Right lobe of liver (tissue), 6 donors: Measurements from ENCODE around the gene TCF7. TPM values are rescaled to one million over a fixed set of nuclear protein-coding genes. Genes with fewer than 3 reads are reported as not detected.

Source experiments
- ATAC-seq, 4 donors: fragments of 200-7000 bp; cut with Tn5 transposase; one replicate each; pipeline ENCODE4 v1.9.1; 2020; ENCODE audit warnings: mild to moderate bottlenecking in 4 of 4, moderate library complexity in 4 of 4
- DNase-seq, 3 donors: peaks; one replicate each; pipeline ENCODE4 v3.0.0-alpha.2; 2020
- H3K27ac ChIP-seq, 3 donors: fragments of 200-600 bp; one replicate each; pipeline ENCODE4 v1.8.0; 2022
- H3K27me3 ChIP-seq, 2 donors: fragments of 200-600 bp; one replicate each; pipeline ENCODE4 v1.8.0; 2022
- H3K36me3 ChIP-seq, 4 donors: fragments of 200-600 bp; sonication (generic) in 1 of 4; one replicate each; pipeline versions ENCODE4 v1.5.1 to v1.8.0; 2017 to 2022; ENCODE audit warnings: control low read depth in 1 of 4
- H3K4me1 ChIP-seq, 4 donors: fragments of 200-600 bp; sonication (generic) in 1 of 4; one replicate each; pipeline versions ENCODE4 v1.5.1 to v1.8.0; 2017 to 2022; ENCODE audit warnings: control low read depth in 1 of 4
- H3K4me3 ChIP-seq, 3 donors: fragments of 200-600 bp; one replicate each; pipeline ENCODE4 v1.8.0; 2022
- H3K9me3 ChIP-seq, 4 donors: fragments of 200-600 bp; sonication (generic) in 1 of 4; one replicate each; pipeline versions ENCODE4 v1.5.1 to v1.8.0; 2017 to 2022; ENCODE audit warnings: control low read depth in 1 of 4
- POLR2A ChIP-seq: fragments of 450-650 bp; IDR thresholded peaks from one replicate; pipeline ENCODE4 v1.6.1; 2017; ENCODE audit warnings: antibody characterized with exemption, mild to moderate bottlenecking
- whole genome bisulfite sequencing: methylation state at CpG from one replicate; pipeline ENCODE4 v1.1.6; 2018; ENCODE audit warnings: low coverage, low lambda C conversion rate; ENCODE audit not compliant: insufficient coverage; ENCODE audit errors: missing lambda C conversion rate; 5-methylcytosine and 5-hydroxymethylcytosine counted together
- intact Hi-C, 2 donors: fragments of 100-400 bp; cut with DNase I; formaldehyde crosslinking; loops; one replicate each; pipeline versions ENCODE4 v1.11.2 to v1.14.1; 2022
- total RNA-seq, 6 experiments: library from RNA; depleted of rRNA in 2 of 6; stranded (reverse); fragments of >200 nt in 2 of 6; fragmentation: NEBNext Ultra II Directional in 3 of 6; extraction: Animal tissue kit (Norgen Biotek cat#: 25700) in 3 of 6; gene quantifications; one replicate each; pipeline versions ENCODE4 v1.1.0 to v1.2.4, GENCODE V29; 2016 to 2023
- TF ChIP-seq, protein P1 (sequence below), 4 donors: fragments of 200-600 bp in 3 of 4; fragments of 450-650 bp in 1 of 4; IDR thresholded peaks; one replicate each; pipeline versions ENCODE4 v1.5.1 to v1.8.0; 2016 to 2022; ENCODE audit warnings: antibody characterized with exemption in 4 of 4, mild to moderate bottlenecking in 2 of 4
- donor health status: DM: no; HTN: yes; CAD: no.
- donor health status: DM: no; HTN: no; CAD: no.
- donor health status: DM: no; HTN: no; CAD: no.
- donor health status: DM: no; HTN: yes; CAD: no.
- donor health status: DM: no; HTN: yes; CAD: no.

Gene TCF7
- total RNA-seq, 6 experiments from 2014 or later = 2.0 to 3.8 (median 2.7) TPM

DNA sequence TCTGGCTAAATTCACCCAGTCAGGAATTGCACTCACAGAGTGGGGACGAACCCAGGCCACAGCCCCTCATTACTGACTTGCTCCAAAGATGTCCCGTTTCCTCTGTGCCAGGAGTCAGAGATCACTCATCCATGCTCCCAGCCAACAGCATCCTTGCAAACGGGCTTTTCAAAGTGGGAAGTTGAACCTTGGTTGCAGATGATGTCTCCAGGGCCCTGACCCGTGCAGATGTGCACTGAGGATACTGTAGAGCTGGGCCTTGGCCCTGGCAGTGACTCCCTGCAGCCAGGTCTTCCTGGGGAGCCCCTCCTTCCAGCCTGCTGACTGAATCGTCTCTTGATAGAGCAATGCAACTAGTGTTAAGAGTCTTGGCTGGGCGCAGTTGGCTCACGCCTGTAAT lies 22.3 kb downstream of the TCF7 start:
- ATAC-seq = no peak
- TF ChIP-seq POLR2A = no peak
- TF ChIP-seq, protein P1, sequence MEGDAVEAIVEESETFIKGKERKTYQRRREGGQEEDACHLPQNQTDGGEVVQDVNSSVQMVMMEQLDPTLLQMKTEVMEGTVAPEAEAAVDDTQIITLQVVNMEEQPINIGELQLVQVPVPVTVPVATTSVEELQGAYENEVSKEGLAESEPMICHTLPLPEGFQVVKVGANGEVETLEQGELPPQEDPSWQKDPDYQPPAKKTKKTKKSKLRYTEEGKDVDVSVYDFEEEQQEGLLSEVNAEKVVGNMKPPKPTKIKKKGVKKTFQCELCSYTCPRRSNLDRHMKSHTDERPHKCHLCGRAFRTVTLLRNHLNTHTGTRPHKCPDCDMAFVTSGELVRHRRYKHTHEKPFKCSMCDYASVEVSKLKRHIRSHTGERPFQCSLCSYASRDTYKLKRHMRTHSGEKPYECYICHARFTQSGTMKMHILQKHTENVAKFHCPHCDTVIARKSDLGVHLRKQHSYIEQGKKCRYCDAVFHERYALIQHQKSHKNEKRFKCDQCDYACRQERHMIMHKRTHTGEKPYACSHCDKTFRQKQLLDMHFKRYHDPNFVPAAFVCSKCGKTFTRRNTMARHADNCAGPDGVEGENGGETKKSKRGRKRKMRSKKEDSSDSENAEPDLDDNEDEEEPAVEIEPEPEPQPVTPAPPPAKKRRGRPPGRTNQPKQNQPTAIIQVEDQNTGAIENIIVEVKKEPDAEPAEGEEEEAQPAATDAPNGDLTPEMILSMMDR (IDR thresholded peaks at IDR 0.05) = no peak
- intact Hi-C loops = no loop called here
- DNase-seq = peak in 1 of 3 donors; percentile 31
- no peaks in the 10 kb centered on the region for H3K27me3 ChIP-seq
- H3K4me1 ChIP-seq = no peaks in the 10 kb centered on the region
- no peak overlapping the region for H3K27ac ChIP-seq
- H3K4me3 ChIP-seq = no peak overlapping the region
- no peaks in the 10 kb centered on the region for H3K9me3 ChIP-seq
- peaks cover 0 to 4% (median 0%) of the 10 kb centered on the region in 4 donors for H3K36me3 ChIP-seq
- 100% methylated on average over 1 of the region's 7 CpGs for WGBS

GRCh38 chr5:134138416-134139376 lies 24.2 kb downstream of the TCF7 start:
- H3K9me3 ChIP-seq = no peaks in the 10 kb centered on the region
- H3K4me3 ChIP-seq = no peak overlapping the region
- WGBS = 100% methylated on average over 2 of the region's 3 CpGs
- H3K27ac ChIP-seq = no peak overlapping the region
- no peaks in the 10 kb centered on the region for H3K27me3 ChIP-seq
- H3K36me3 ChIP-seq = peaks cover 0 to 10% (median 0%) of the 10 kb centered on the region in 4 donors
- no peaks in the 10 kb centered on the region for H3K4me1 ChIP-seq
- no peak for ATAC-seq
- no peak for DNase-seq
- TF ChIP-seq, protein P1 (IDR thresholded peaks at IDR 0.05) = no peak
- no peak for TF ChIP-seq POLR2A
- intact Hi-C loops = no loop called here

DNA sequence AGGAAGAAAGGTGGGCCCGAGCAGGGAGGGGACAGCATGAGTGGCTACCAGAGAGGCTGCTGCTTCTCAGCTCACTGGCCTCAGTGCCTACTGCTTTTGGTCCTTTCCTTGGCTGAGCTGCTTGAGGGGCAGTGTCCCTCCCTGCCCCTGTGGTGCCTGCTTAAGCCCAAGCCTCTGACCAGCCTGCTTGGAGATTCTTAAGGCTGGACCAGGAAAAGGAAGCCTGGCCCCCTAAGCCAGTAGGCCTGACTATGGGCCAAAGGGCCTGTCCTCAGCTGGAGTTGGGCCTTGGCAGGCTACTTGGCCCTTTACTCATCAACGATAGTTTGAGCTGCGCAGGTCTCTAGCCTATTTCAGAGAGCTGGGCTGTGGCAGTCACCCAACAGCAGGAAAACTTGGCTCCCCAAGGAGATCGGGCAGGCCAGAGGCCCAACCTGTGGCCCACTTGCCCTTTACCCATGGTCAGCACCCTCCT lies 24.9 kb downstream of the TCF7 start:
- no peak overlapping the region for H3K4me3 ChIP-seq
- intact Hi-C loops = no loop called here
- no peak for ATAC-seq
- WGBS = no CpG with 5 or more reads among the region's 4 CpGs
- TF ChIP-seq, protein P1 (IDR thresholded peaks at IDR 0.05) = no peak
- no peak for TF ChIP-seq POLR2A
- peaks cover 0 to 15% (median under 1%) of the 10 kb centered on the region in 4 donors for H3K36me3 ChIP-seq
- no peaks in the 10 kb centered on the region for H3K9me3 ChIP-seq
- H3K27ac ChIP-seq = no peak overlapping the region
- H3K27me3 ChIP-seq = no peaks in the 10 kb centered on the region
- no peaks in the 10 kb centered on the region for H3K4me1 ChIP-seq
- no peak for DNase-seq

DNA sequence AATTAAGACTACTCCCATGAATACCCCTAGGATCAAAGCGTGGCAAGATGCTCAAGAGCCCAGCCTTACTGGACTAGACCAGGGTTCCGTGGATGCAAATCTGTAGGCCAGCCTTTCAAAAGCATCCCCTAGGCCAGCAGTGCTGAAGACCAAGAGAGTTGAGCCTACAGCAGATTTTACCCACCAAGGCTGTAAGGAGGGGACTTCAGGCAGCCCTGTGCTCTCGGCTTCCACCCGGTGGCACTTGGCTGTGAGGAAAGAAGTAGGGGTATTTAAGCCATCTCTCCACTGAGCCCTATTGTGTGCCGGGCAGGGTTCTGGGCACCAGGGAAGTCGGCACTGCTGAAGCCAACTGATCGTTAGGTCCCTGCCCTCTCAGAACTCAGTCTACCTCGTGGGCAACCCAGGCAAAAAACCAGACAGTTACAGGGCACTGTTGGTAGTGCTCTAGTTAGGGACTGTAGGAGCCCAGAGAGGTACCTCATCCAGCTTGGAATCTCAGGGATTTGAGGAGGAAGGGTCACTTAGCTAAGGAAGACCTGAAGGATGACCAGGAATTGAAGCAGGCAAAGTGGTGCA lies 25.5 kb downstream of the TCF7 start:
- Histone ChIP-seq H3K4me3 (no peak overlapping the region), H3K36me3 (peaks cover 0 to 18% (median 3%) of the 10 kb centered on the region in 4 donors), H3K27ac (no peak overlapping the region), H3K27me3 (no peaks in the 10 kb centered on the region), H3K4me1 (no peaks in the 10 kb centered on the region), H3K9me3 (no peaks in the 10 kb centered on the region)
- 87% methylated on average over 4 of the region's 8 CpGs for WGBS
- no peak for DNase-seq
- intact Hi-C loops = loop anchor here (5.0 kb wide), 1 partner anchor 98 kb away; no protein-coding TSS in a partner anchor
- ATAC-seq = no peak
- TF ChIP-seq POLR2A = no peak
- TF ChIP-seq, protein P1 (IDR thresholded peaks at IDR 0.05) = no peak
